GM12865 (cell line): ENCODE measurements around the gene ARSJ.
A peak's percentile ranks its signal among the peaks of the same experiment; 100 is the strongest.

ENCODE experiments used
- DNase-seq: peaks from one replicate; pipeline ENCODE4 v3.0.0; 2010; ENCODE audit warnings: low read depth
- H3K4me3 ChIP-seq: 2 replicates; pipeline ENCODE4 v1.5.1; 2011; ENCODE audit warnings: mild to moderate bottlenecking, low read depth, low read length, control low read depth
- CTCF ChIP-seq: IDR thresholded peaks from 2 replicates; pipeline ENCODE4 v1.5.1; 2011; ENCODE audit warnings: low read length, control low read depth, low read depth, inconsistent platforms; ENCODE audit not compliant: insufficient read depth; ENCODE audit errors: missing control alignments

Gene ARSJ

GRCh38 chr4:113982181-113982580 lies 2.7 kb upstream of the ARSJ start:
- DNase-seq, result no peak
- TF ChIP-seq CTCF, result no peak

DNA sequence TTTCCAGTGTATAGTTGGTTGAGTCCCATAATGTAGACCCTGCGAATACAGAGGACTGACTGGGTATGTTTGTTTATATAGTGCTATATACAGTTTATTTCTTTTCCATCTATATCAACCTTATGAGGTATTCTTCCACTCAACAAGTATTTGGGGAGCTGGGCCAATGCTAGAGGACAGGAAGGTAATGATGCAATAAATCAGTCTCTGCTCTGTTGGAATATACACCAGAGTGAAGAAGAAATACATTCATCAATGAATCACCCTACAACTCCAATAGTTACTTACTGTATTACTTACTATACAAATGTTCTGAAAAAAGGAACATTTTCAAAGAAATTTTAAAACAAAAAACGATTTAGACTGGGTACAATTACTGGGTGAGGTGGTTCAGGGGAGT lies 2.1 kb upstream of the ARSJ start:
- TF ChIP-seq CTCF, result no peak
- no peak overlapping the region for H3K4me3 ChIP-seq
- DNase-seq, result no peak

More at GRCh38 chr4:113982181-113982580, 2.7 kb upstream of the ARSJ start:
- H3K4me3 ChIP-seq, result no peak overlapping the region

GRCh38 chr4:113979905-113980615 lies 613 bp upstream of the ARSJ start:
- peak overlapping the region; percentile 69 for H3K4me3 ChIP-seq
- TF ChIP-seq CTCF, result no peak
- DNase-seq, result peak; percentile 2

DNA sequence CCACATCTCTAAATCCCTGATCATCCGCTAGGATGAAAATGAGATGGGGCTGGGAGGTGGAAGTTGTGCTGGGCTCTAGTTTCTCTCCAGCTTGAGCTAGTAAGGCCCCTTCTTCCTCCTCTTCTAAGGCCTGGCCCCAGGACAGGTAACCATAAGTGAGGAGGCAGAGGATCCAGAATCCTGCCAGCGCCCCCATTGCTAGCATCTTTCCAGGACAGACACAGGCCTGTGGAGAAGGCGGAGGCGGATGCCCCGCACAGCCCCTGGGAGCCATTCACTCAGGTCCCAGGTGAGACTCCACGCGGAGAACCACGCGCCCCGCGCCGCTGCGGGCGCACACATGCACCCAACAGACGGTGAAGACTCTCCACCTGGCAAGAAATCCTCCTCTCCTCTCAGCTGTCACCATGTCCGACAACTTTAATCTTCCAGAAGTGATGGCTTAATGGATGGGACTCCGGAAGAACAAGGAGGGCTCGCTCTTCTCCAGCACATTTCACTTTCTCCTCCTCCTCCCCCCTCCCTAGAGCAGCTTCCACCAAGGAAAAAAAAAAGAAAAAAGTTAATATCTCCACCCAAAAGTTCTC lies 793 bp downstream of the ARSJ start:
- no peak overlapping the region for H3K4me3 ChIP-seq
- DNase-seq, result no peak
- no peak for TF ChIP-seq CTCF

DNA sequence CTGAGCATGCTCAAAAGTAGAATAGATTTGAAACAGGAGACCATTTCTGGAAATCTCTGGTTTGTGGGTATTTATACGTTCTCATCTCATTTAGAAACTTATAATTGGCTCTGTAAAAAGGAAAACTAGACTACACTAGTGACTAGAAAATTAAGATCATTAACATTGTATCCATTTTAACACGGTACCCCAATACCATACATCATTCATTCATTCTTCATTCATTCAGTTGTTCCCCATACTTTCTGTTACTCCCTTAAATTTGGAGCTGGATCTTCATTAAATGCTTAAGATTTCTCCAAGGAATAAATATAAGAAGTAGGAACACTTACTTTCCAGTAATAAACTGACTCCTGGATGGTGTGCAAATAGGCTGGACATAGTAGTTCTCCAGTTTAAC lies 1.3 kb downstream of the ARSJ start:
- H3K4me3 ChIP-seq, result no peak overlapping the region
- TF ChIP-seq CTCF, result no peak
- DNase-seq, result no peak

- no peak for DNase-seq
- H3K4me3 ChIP-seq, result no peak overlapping the region
- TF ChIP-seq CTCF, result no peak
Observed at GRCh38 chr4:113977526-113977855, 2.0 kb downstream of the ARSJ start.
